BE2C (cell line): ENCODE measurements around the gene PUS7L. TPM values are rescaled to one million over a fixed set of nuclear protein-coding genes. Genes with fewer than 3 reads are reported as not detected.

Source experiments
- DNase-seq: peaks from one replicate; pipeline ENCODE4 v3.0.0-alpha.2; 2020
- H3K27me3 ChIP-seq: fragments of 250-450 bp; sonication (Bioruptor Pico); 2 replicates; pipeline ENCODE4 v1.5.1; 2020; ENCODE audit warnings: mild to moderate bottlenecking
- H3K36me3 ChIP-seq: fragments of 250-450 bp; sonication (Bioruptor Pico); 2 replicates; pipeline ENCODE4 v1.5.1; 2020; ENCODE audit warnings: mild to moderate bottlenecking
- H3K4me1 ChIP-seq: fragments of 250-450 bp; sonication (Bioruptor Pico); 2 replicates; pipeline ENCODE4 v1.5.1; 2020
- H3K4me3 ChIP-seq: 2 replicates; pipeline ENCODE4 v1.5.1; 2011; ENCODE audit warnings: low read depth, low read length
- H3K9me3 ChIP-seq: fragments of 250-450 bp; sonication (Bioruptor Pico); 2 replicates; pipeline ENCODE4 v1.5.1; 2020
- polyA plus RNA-seq: library from polyadenylated mRNA; unstranded; fragments of >200 nt; gene quantifications from one replicate; pipeline ENCODE4 v1.2.1, GENCODE V29; 2012; ENCODE audit warnings: low read depth, missing spikeins; ENCODE audit not compliant: insufficient read length, insufficient read depth
- TF ChIP-seq, protein P1 (sequence below): IDR thresholded peaks from 2 replicates; pipeline ENCODE4 v1.5.1; 2012; ENCODE audit warnings: mild to moderate bottlenecking, low read depth, low read length

Gene PUS7L, protein sequence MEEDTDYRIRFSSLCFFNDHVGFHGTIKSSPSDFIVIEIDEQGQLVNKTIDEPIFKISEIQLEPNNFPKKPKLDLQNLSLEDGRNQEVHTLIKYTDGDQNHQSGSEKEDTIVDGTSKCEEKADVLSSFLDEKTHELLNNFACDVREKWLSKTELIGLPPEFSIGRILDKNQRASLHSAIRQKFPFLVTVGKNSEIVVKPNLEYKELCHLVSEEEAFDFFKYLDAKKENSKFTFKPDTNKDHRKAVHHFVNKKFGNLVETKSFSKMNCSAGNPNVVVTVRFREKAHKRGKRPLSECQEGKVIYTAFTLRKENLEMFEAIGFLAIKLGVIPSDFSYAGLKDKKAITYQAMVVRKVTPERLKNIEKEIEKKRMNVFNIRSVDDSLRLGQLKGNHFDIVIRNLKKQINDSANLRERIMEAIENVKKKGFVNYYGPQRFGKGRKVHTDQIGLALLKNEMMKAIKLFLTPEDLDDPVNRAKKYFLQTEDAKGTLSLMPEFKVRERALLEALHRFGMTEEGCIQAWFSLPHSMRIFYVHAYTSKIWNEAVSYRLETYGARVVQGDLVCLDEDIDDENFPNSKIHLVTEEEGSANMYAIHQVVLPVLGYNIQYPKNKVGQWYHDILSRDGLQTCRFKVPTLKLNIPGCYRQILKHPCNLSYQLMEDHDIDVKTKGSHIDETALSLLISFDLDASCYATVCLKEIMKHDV
- polyA plus RNA-seq = 2.3 TPM

- peaks cover 4% of the 10 kb centered on the region for H3K4me1 ChIP-seq
- H3K36me3 ChIP-seq = no peaks in the 10 kb centered on the region
- no peaks in the 10 kb centered on the region for H3K9me3 ChIP-seq
- no peaks in the 10 kb centered on the region for H3K27me3 ChIP-seq
- H3K4me3 ChIP-seq = peak within 1 kb of the TSS; percentile 89
- peak; percentile 90 for DNase-seq
- TF ChIP-seq, protein P1, sequence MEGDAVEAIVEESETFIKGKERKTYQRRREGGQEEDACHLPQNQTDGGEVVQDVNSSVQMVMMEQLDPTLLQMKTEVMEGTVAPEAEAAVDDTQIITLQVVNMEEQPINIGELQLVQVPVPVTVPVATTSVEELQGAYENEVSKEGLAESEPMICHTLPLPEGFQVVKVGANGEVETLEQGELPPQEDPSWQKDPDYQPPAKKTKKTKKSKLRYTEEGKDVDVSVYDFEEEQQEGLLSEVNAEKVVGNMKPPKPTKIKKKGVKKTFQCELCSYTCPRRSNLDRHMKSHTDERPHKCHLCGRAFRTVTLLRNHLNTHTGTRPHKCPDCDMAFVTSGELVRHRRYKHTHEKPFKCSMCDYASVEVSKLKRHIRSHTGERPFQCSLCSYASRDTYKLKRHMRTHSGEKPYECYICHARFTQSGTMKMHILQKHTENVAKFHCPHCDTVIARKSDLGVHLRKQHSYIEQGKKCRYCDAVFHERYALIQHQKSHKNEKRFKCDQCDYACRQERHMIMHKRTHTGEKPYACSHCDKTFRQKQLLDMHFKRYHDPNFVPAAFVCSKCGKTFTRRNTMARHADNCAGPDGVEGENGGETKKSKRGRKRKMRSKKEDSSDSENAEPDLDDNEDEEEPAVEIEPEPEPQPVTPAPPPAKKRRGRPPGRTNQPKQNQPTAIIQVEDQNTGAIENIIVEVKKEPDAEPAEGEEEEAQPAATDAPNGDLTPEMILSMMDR = peak; percentile 44
Measured at GRCh38 chr12:43758728-43759563, at the start of gene PUS7L, which contains the start of gene IRAK4. Gene PUS7L (minus strand): TSS chr12:43758790. CDS start chr12:43755245, 3,545 bp downstream. Gene IRAK4 (plus strand): TSS chr12:43758951. CDS start chr12:43768112, 9,161 bp downstream.

DNA sequence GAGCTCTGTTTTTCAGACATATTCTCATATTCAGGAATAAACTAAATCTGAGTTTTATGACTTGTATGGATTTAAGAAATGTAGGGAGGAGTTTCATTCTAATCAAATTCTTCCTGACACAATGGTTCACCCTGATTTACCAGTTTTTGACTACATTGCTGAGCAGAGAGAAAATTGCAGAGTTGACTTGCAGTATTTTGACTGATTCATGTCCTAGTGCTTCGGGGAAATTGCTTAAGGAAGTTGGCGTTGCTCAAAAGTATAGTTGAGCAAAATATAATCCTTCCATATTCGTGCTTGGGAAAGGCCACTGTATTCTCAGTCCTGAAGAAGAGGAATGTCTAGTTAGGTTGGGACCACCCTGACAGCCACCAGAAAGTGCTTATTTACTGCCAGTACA lies 48.8 kb upstream of the PUS7L start:
- Histone ChIP-seq H3K4me1 (no peaks in the 10 kb centered on the region), H3K27me3 (no peaks in the 10 kb centered on the region; the same call in none of the 2 replicates), H3K36me3 (no peaks in the 10 kb centered on the region; the same call in 1 of the 2 replicates), H3K9me3 (no peaks in the 10 kb centered on the region), H3K4me3 (no peak overlapping the region)
- TF ChIP-seq, protein P1 = no peak
- no peak for DNase-seq

DNA sequence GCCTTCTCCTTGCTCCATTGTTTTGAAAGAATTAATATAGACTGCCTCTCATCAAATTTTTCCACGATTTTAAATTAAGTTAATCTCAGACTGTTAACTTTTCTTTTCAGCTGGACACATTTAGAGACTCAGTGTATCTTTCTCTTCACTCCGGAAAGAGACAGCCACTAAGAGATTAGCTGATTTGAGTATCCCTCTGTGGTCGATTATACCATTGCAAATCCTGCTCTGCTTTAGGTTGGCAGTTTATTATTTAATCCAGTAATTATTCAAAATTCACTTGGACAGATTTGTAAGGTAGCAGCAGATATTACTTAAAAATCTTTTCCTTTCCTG lies 48.1 kb upstream of the PUS7L start:
- Histone ChIP-seq H3K4me1 (no peaks in the 10 kb centered on the region), H3K4me3 (peak overlapping the region; percentile 95), H3K9me3 (no peaks in the 10 kb centered on the region), H3K27me3 (no peaks in the 10 kb centered on the region; the same call in 1 of the 2 replicates), H3K36me3 (no peaks in the 10 kb centered on the region; the same call in 1 of the 2 replicates)
- TF ChIP-seq, protein P1 = no peak
- DNase-seq = no peak

DNA sequence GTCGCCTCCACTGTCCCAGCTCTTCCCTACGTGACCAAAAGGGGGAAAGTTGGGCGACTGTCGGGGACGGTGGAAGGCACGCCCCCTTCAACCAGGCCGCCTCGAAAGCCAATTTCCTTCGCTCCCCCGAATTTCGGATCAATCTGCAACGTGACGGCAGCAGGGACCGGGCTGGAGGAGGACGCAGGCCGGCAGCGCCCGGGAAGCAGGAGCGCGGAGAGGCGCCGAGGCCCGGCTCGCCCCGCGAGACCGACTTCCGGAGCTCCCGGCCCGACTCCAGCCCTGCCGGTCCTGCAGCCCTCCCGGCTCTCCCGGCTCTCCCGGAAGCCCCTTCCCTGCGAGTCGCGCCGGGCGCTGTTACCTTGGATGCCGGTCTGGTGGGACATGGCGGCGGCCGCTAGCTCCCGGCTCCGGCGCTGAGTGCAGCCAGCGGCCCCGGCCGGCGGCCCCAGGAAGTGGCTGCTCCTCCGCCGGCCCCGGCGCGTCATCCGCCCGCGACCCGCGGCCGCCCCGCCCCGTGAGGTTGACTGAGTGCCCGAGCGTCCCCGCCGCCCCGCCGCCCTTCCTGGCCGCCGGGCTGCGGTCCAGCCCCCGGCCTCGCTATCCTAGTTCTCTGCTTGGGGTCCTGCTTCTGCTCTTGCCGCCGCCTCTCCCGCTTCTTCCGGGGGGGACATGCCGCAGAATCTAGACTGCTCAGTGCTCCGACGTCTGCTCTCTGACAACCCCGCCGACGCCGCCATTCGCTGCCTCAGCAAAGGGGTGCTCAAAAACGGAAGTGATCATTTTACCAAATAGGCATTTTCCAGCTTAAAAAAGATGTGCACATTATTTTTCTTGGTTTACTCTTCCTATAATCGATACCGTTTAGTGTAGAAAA lies 47.5 kb upstream of the PUS7L start, which contains the start of gene TWF1:
TSS of gene TWF1 (minus strand) at position 458 of the 877 bp plus-strand sequence. CDS start at position 386, 72 bp downstream.
- Histone ChIP-seq H3K9me3 (no peaks in the 10 kb centered on the region), H3K4me1 (no peaks in the 10 kb centered on the region), H3K36me3 (no peaks in the 10 kb centered on the region; the same call in 1 of the 2 replicates), H3K27me3 (no peaks in the 10 kb centered on the region), H3K4me3 (peak within 1 kb of the TSS; percentile 95)
- TF ChIP-seq, protein P1 = peak; percentile 38
- DNase-seq = peak; percentile 91
